GM12864 (cell line): Measurements from ENCODE around the gene HSD17B7.
"Not testable (repeated sequence)": the region's sequence is repeated elsewhere in the genome, so short reads cannot be mapped to it uniquely, and the experiment has no call there.

Experiments used
- DNase-seq: peaks from one replicate; pipeline ENCODE4 v3.0.0-alpha.2; 2011; ENCODE audit warnings: low read depth
- H3K4me3 ChIP-seq: 2 replicates; pipeline ENCODE4 v1.5.1; 2011; ENCODE audit warnings: mild to moderate bottlenecking, low read depth, low read length, control low read depth
- TF ChIP-seq, protein P1 (sequence below): IDR thresholded peaks from 2 replicates; pipeline ENCODE4 v1.5.1; 2011; ENCODE audit warnings: low read depth, mild to moderate bottlenecking, moderate library complexity, low read length, control low read depth, inconsistent platforms; ENCODE audit errors: missing control alignments

HSD17B7 gene

DNA sequence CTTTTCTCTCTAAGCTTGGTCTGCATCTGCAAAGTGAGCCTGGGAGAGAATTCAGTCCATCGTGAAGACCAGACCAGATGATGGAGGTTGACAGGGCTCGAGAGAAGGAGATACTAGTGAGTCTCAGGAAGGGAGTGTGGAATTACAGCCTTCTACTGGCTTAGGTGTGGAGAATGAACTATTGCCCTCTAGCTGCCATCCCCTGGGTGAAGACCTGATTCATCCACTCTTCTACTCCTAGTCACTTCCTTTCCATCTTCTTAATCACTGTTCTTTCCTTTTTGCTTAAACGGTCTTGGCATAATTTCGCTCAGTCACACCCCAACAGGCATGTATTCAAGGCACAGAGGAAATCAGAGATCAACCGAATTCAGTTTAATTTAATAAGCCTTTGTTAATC lies 34.0 kb upstream of the HSD17B7 start:
- TF ChIP-seq, protein P1, sequence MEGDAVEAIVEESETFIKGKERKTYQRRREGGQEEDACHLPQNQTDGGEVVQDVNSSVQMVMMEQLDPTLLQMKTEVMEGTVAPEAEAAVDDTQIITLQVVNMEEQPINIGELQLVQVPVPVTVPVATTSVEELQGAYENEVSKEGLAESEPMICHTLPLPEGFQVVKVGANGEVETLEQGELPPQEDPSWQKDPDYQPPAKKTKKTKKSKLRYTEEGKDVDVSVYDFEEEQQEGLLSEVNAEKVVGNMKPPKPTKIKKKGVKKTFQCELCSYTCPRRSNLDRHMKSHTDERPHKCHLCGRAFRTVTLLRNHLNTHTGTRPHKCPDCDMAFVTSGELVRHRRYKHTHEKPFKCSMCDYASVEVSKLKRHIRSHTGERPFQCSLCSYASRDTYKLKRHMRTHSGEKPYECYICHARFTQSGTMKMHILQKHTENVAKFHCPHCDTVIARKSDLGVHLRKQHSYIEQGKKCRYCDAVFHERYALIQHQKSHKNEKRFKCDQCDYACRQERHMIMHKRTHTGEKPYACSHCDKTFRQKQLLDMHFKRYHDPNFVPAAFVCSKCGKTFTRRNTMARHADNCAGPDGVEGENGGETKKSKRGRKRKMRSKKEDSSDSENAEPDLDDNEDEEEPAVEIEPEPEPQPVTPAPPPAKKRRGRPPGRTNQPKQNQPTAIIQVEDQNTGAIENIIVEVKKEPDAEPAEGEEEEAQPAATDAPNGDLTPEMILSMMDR, result no peak

DNA sequence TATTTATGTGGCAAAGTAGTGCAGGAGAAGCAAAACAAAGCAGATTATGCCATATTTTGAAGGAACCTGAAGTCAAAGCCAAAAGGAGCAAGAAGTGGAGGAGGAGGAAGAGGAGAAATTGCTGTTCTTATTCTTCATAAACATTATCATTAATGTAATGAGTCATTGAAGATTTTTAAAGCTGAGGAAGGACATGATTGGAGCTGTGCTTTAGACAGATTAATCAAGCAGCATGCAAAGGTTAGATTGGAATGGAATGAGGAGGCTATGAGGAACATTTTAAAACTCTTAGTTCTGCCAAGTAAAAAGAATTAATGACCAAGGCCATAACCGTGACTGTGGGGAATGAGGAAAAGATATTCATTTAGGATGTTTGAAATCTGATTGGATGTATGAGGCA lies 33.0 kb upstream of the HSD17B7 start:
- TF ChIP-seq, protein P1, result no peak
- no peak overlapping the region for H3K4me3 ChIP-seq
- DNase-seq, result no peak

More for the DNA sequence above, 34.0 kb upstream of the HSD17B7 start:
- H3K4me3 ChIP-seq, result no peak overlapping the region
- DNase-seq, result no peak

DNA sequence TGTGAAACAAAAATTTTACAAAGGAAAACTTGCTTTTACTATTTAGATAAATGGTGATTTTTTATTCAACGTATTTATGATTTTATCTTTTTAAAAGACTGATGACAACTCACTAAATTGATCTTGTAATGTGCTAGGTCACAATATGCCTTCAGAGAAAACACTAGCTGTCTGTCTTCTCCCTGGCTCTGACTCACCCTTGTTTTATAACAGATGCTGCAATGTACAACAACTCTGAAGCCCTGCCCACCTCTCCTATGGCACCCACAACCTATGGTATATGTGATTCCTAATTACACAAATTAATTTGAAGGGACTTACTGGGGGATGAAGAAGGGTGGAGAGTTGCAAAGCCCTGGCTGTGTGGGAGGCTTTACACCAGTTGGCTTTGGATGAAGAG lies 24.7 kb upstream of the HSD17B7 start:
- H3K4me3 ChIP-seq, result no peak overlapping the region
- TF ChIP-seq, protein P1, result no peak
- DNase-seq, result no peak

DNA sequence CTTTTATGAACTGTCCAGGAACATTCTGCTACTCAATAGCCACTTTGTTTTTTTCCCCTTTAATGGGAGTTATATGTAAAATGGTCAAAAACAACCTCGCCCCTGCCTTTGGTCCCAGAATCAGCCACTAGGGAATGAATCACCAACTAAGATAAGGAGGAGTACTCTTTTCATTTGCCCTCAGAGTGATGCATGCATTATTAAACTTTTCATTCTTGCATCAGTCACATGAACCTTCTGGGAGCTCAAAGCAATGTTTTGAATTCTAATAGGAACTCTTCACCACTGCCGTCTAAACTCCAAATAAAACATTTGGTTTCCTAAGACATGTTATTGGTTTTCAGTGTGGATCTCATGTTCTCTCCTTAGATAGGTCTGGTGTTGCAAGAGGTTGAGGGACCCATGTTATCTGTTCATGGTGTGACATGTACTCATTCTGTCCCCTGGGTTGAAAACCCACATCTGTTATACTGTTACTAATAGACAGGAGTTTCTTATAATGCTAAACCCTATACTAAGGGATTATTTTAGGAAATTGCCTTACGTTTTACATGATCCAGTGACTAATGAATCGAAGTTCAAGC lies 17.8 kb upstream of the HSD17B7 start:
- no peak for DNase-seq
- TF ChIP-seq, protein P1, result no peak
- H3K4me3 ChIP-seq, result no peak overlapping the region

DNA sequence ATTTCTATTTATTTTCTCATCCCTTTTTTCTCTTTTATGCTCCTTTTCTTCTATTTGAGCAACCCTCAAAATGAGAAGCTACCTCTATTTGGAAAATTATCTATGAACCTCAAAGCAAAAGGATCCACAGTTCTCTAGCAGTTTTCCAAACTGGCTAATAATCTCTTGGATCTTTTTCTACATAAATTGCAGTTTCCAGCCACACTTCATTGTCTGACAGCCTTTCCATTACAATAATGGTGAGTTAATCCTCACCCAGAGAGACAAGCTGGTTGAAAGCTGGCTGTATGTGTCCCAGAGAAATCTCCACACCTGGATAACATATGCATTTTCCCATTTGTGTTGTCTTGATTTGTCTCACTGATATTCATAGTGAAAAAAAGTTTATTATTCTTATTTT lies 16.5 kb upstream of the HSD17B7 start:
- no peak for DNase-seq
- TF ChIP-seq, protein P1, result no peak
- no peak overlapping the region for H3K4me3 ChIP-seq

DNA sequence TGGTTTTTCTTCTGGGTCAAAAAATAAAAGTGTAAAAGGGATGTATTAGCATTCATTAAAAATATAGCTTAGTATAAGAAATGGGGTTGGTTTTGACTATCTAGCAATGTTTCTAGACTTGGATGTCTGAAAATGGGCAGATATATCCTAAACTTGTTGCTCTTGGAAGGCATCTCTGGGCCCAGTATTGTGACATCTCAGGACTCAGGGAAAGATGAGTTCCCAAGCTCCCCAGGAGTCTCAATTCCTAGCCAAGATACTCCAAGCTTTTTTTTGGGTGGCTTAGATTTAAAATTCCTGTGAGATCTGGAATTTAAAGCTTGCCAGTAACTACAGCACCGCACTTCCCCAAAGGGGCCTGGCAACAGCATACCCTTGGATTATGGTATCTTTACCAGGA lies 11.5 kb upstream of the HSD17B7 start:
- H3K4me3 ChIP-seq, result no peak overlapping the region
- TF ChIP-seq, protein P1, result no peak
- DNase-seq, result no peak

DNA sequence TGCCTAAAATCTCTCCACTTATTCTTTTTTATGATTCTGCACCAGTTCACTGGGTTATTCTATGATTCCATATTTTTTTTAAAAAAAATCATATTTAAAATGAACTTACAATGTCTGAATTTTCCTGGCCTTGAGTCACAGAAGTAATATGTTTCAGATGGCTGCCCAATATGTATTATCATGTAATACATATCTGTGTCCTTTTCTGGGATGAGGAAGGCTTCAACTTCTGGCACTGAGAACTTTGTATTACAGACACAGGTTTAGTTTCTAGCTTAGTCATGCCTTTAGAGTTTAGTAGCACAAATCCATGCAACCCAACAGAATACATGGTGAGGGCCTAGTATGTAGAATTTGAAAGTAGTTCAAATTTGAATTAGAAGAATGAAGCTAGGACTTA lies 7.8 kb upstream of the HSD17B7 start:
- TF ChIP-seq, protein P1, result no peak
- no peak for DNase-seq
- no peak overlapping the region for H3K4me3 ChIP-seq

DNA sequence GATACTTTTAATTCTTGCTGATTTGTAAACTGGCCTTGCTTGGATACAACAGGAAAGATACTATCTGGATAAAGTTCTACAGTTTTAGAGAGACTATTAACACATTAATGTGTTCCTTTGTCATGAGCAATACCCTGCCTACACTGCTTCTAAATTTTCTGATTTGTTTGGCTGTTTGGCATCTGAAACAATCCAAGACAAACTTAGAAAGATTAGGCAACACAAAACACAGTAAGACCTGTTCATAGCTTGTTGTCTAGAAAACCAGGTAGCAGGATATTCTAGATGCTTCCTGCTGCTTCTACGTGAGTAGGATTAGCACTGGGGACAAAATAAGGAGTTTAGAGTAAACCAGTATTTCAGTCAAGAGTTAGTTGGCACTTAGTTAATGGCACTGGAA lies 5.6 kb upstream of the HSD17B7 start:
- not testable (repeated sequence) for H3K4me3 ChIP-seq, DNase-seq

DNA sequence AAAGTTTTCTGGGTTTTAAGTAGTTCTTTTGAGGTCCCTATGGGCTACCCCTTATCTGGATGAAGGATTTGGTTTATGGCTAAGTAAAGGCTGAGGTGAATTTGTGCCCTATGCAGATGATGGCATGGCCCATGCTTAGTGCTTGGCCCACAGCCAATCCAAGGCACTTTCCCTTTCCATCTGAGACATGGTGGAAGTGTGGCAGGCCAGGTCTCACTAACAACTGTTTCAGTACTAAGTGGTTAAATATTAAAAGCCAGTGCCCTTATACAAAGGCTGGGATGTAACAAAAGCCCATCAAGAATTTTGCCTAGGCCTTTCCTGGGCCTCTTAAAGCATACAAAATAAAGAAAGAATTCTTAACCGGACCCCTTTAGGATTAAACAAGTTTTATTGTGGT lies 1.7 kb upstream of the HSD17B7 start:
- DNase-seq, H3K4me3 ChIP-seq: not testable (repeated sequence)

DNA sequence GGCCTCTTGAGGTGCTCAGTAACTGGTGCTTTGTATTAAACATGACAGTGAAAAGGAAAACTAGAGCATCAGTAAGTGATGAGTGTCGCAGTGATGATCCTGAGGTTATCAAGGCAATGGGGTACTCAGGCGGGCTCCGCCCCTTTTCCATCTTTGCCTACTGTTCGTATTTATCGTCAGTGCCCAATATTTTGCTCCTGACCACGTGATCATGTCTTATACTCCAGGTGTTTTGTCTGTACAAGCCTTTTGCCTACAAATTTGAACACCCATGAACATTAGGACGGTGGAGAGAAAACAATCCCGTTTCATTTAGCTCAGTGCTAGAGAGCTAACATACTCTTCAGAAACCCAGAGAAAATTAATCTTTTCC lies 469 bp downstream of the HSD17B7 start:
- not testable (repeated sequence) for DNase-seq
- H3K4me3 ChIP-seq, result peak overlapping the region; percentile 62

DNA sequence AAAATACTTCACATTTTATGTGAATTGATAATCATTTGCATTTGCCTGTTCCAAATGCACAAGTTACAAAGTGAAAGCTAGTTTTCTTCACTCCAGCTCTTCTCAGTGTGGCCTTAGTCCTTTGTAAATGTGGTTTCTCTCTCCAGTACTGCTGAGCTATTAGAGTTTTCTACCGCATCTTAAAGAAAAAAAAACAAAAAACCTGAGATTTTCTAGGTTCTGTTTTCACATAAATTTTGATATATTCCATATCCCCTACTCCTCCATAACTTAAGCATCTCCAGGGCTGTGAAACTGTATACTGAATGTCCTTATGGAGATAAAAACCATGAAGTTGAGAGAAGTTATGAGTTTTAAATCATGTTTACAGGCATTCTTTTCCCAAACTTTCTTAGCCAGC lies 3.8 kb downstream of the HSD17B7 start:
- H3K4me3 ChIP-seq, DNase-seq: not testable (repeated sequence)
